Ovary (tissue), 1 donor: ENCODE results near the gene ARL2BP.

Experiments used
- EP300 ChIP-seq: sonication (generic); formaldehyde crosslinking; IDR thresholded peaks from one replicate; pipeline ENCODE4 v1.6.1; 2017; ENCODE audit warnings: antibody characterized with exemption
- POLR2A ChIP-seq: fragments of 450-650 bp; IDR thresholded peaks from one replicate; pipeline ENCODE4 v1.6.1; 2017; ENCODE audit warnings: antibody characterized with exemption, mild to moderate bottlenecking, moderate library complexity

- TF ChIP-seq EP300: no peak
- TF ChIP-seq POLR2A: no peak
Observed at GRCh38 chr16:57245472-57246113, 534 bp downstream of the ARL2BP start.
